GM21723 (cell line): ENCODE data around the gene HSF2BP.
A peak's percentile ranks its signal among the peaks of the same experiment; 100 is the strongest.
"Not testable (repeated sequence)": the region's sequence is repeated elsewhere in the genome, so short reads cannot be mapped to it uniquely, and the experiment has no call there.

Source experiments
- ATAC-seq: cut with Tn5 transposase; IDR thresholded peaks from one replicate; pipeline ENCODE4 v1.9.1; 2021; ENCODE audit warnings: mild to moderate bottlenecking, moderate library complexity; ENCODE audit not compliant: unreplicated experiment

Gene HSF2BP

GRCh38 chr21:43652616-43653015 lies 6.7 kb downstream of the HSF2BP start:
- no peak for ATAC-seq

GRCh38 chr21:43651926-43652325 lies 7.4 kb downstream of the HSF2BP start:
- not testable (repeated sequence) for ATAC-seq

- ATAC-seq: no peak
Measured at GRCh38 chr21:43648171-43648570, 11.1 kb downstream of the HSF2BP start.

GRCh38 chr21:43646550-43647260 lies 12.6 kb downstream of the HSF2BP start:
- peak; percentile 87 for ATAC-seq

GRCh38 chr21:43645976-43646375 lies 13.3 kb downstream of the HSF2BP start:
- no peak for ATAC-seq

GRCh38 chr21:43645136-43645891 lies 14.0 kb downstream of the HSF2BP start:
- ATAC-seq: no peak

GRCh38 chr21:43644609-43645008 lies 14.7 kb downstream of the HSF2BP start:
- ATAC-seq: no peak

GRCh38 chr21:43644071-43644470 lies 15.2 kb downstream of the HSF2BP start:
- ATAC-seq: no peak

- no peak for ATAC-seq
Measured at GRCh38 chr21:43643193-43643592, 16.1 kb downstream of the HSF2BP start.

GRCh38 chr21:43640400-43640799 lies 18.9 kb downstream of the HSF2BP start:
- ATAC-seq: no peak

GRCh38 chr21:43639470-43640353 lies 19.6 kb downstream of the HSF2BP start:
- ATAC-seq: no peak

- ATAC-seq: no peak
Measured at GRCh38 chr21:43637530-43638158, 21.6 kb downstream of the HSF2BP start.

GRCh38 chr21:43635436-43635835 lies 23.9 kb downstream of the HSF2BP start:
- no peak for ATAC-seq

- no peak for ATAC-seq
Measured at GRCh38 chr21:43634618-43635017, 24.7 kb downstream of the HSF2BP start.

- ATAC-seq: no peak
Measured at GRCh38 chr21:43632373-43632905, 26.8 kb downstream of the HSF2BP start.

- no peak for ATAC-seq
Measured at GRCh38 chr21:43631411-43632107, 27.7 kb downstream of the HSF2BP start.

GRCh38 chr21:43627527-43627926 lies 31.8 kb downstream of the HSF2BP start:
- ATAC-seq: no peak

GRCh38 chr21:43626390-43626789 lies 32.9 kb downstream of the HSF2BP start:
- ATAC-seq: no peak

GRCh38 chr21:43624339-43624738 lies 34.9 kb downstream of the HSF2BP start:
- no peak for ATAC-seq

GRCh38 chr21:43623588-43623987 lies 35.7 kb downstream of the HSF2BP start:
- ATAC-seq: no peak
